Activated CD4-positive, alpha-beta T cell treated with anti-CD3 and anti-CD28 coated beads, Interleukin-2, amount 50 U/mL, for 48 hours (primary cell): Measurements from ENCODE around the gene QPRT.
"Not testable (repeated sequence)": the region's sequence is repeated elsewhere in the genome, so short reads cannot be mapped to it uniquely, and the experiment has no call there.

Experiments used
- DNase-seq, 2 experiments: peaks; one replicate each; pipeline ENCODE4 v3.0.0-alpha.2; 2020

Gene QPRT

GRCh38 chr16:29720703-29721102 lies 41.7 kb downstream of the QPRT start:
- DNase-seq, result no peak

- DNase-seq, result peak; percentile 51 to 58
Measured at GRCh38 chr16:29721167-29721879, 42.3 kb downstream of the QPRT start.

GRCh38 chr16:29726845-29727377 lies 47.9 kb downstream of the QPRT start:
- DNase-seq, result no peak

- DNase-seq, result no peak
Measured at GRCh38 chr16:29727452-29727851, 48.5 kb downstream of the QPRT start.

- DNase-seq, result no peak
Measured at GRCh38 chr16:29729116-29729521, 50.1 kb downstream of the QPRT start.

- no peak for DNase-seq
Measured at GRCh38 chr16:29730649-29731048, 51.7 kb downstream of the QPRT start.

- peak; percentile 83 to 88 for DNase-seq
Measured at GRCh38 chr16:29731768-29732601, 53.0 kb downstream of the QPRT start.

- DNase-seq, result no peak
Measured at GRCh38 chr16:29734786-29735185, 55.8 kb downstream of the QPRT start.

- DNase-seq, result no peak
Measured at GRCh38 chr16:29736112-29736511, 57.1 kb downstream of the QPRT start.

- no peak for DNase-seq
Measured at GRCh38 chr16:29736764-29737163, 57.8 kb downstream of the QPRT start.

- DNase-seq, result no peak
Measured at GRCh38 chr16:29737713-29738112, 58.7 kb downstream of the QPRT start.

GRCh38 chr16:29738514-29738913 lies 59.5 kb downstream of the QPRT start:
- DNase-seq, result peak in 1 of 2 experiments; percentile 37

- DNase-seq, result not testable (repeated sequence)
Measured at GRCh38 chr16:29739927-29740629, 61.1 kb downstream of the QPRT start.

GRCh38 chr16:29740630-29741015 lies 61.6 kb downstream of the QPRT start:
- not testable (repeated sequence) for DNase-seq

- DNase-seq, result no peak
Measured at GRCh38 chr16:29742683-29743275, 63.8 kb downstream of the QPRT start.

- DNase-seq, result no peak
Measured at GRCh38 chr16:29743475-29743826, 64.5 kb downstream of the QPRT start.

- peak; percentile 45 to 53 for DNase-seq
Measured at GRCh38 chr16:29743827-29744531, 65.0 kb downstream of the QPRT start.

GRCh38 chr16:29744541-29745101 lies 65.6 kb downstream of the QPRT start:
- DNase-seq, result peak in 1 of 2 experiments; percentile 22

- peak; percentile 62 to 67 for DNase-seq
Measured at GRCh38 chr16:29745121-29745852, 66.3 kb downstream of the QPRT start.

GRCh38 chr16:29745853-29746345 lies 66.9 kb downstream of the QPRT start, which contains the start of gene C16orf54:
Gene C16orf54, minus strand, starts transcription at chr16:29745990. Its CDS starts 1,039 bp downstream, at chr16:29744951.
- DNase-seq, result peak; percentile 86 to 90

GRCh38 chr16:29746518-29746917 lies 67.5 kb downstream of the QPRT start:
- not testable (repeated sequence) for DNase-seq
